Measurements from ENCODE around the gene SLC5A5. TPM values are rescaled to one million over a fixed set of nuclear protein-coding genes. Genes with fewer than 3 reads are reported as not detected.

SLC5A5 gene
- total RNA-seq, 1 experiment from 2014 or later, result not detected

Other genes starting within 250 kb of the SLC5A5 start
- gene UNC13A, start 183.6 kb upstream of the SLC5A5 start, total RNA-seq (2014; rRNA removed; shearing (Covaris generic)), result 0.04 TPM in 1 of 2 replicates, not detected in the other
- gene MAP1S, start 152.5 kb upstream of the SLC5A5 start, total RNA-seq (2014; rRNA removed; shearing (Covaris generic)), result 6.7 and 14.6 TPM in 2 replicates
- 0.58 TPM in 1 of 2 replicates, not detected in the other for gene FCHO1, start 120.5 kb upstream of the SLC5A5 start, total RNA-seq (2014; rRNA removed; shearing (Covaris generic))
- gene B3GNT3, start 76.8 kb upstream of the SLC5A5 start, total RNA-seq (2014; rRNA removed; shearing (Covaris generic)), result not detected in 2 replicates
- gene INSL3, start 50.4 kb upstream of the SLC5A5 start, total RNA-seq (2014; rRNA removed; shearing (Covaris generic)), result not detected in 2 replicates
- 0.37 and 0.90 TPM in 2 replicates for gene JAK3, start 24.0 kb upstream of the SLC5A5 start, total RNA-seq (2014; rRNA removed; shearing (Covaris generic))
- 1,138 and 1,297 TPM in 2 replicates for gene RPL18A, start 12.0 kb upstream of the SLC5A5 start, total RNA-seq (2014; rRNA removed; shearing (Covaris generic))
- gene CCDC124, start 61.1 kb downstream of the SLC5A5 start, total RNA-seq (2014; rRNA removed; shearing (Covaris generic)), result 30.4 and 36.6 TPM in 2 replicates
- gene KCNN1, start 95.2 kb downstream of the SLC5A5 start, total RNA-seq (2014; rRNA removed; shearing (Covaris generic)), result 0.49 and 1.7 TPM in 2 replicates
- 8.7 and 9.3 TPM in 2 replicates for gene ARRDC2, start 136.2 kb downstream of the SLC5A5 start, total RNA-seq (2014; rRNA removed; shearing (Covaris generic))
- 2.4 TPM in 2 replicates for gene IL12RB1, start 215.0 kb downstream of the SLC5A5 start, total RNA-seq (2014; rRNA removed; shearing (Covaris generic))
- 2.4 and 3.1 TPM in 2 replicates for gene MAST3, start 225.8 kb downstream of the SLC5A5 start, total RNA-seq (2014; rRNA removed; shearing (Covaris generic))

All from H4 (cell line).